ENCODE results near the gene TUBB2A. TPM values are rescaled to one million over a fixed set of nuclear protein-coding genes. Genes with fewer than 3 reads are reported as not detected.
"Not testable (repeated sequence)": the region's sequence is repeated elsewhere in the genome, so short reads cannot be mapped to it uniquely, and the experiment has no call there.

TUBB2A gene
- total RNA-seq, 1 donor from 2014 or later: 73.6 TPM

- no peak overlapping the region for H3K27ac Mint-ChIP-seq (ENCODE audit: unreplicated experiment)
- peaks cover 16% of the 10 kb centered on the region for H3K27me3 Mint-ChIP-seq (ENCODE audit: unreplicated experiment)
- no peak overlapping the region for H3K4me3 Mint-ChIP-seq (ENCODE audit: unreplicated experiment)
- no peaks in the 10 kb centered on the region for H3K9me3 Mint-ChIP-seq (ENCODE audit: unreplicated experiment)
- TF ChIP-seq CTCF (IDR thresholded peaks at IDR 0.05; ENCODE audit: unreplicated experiment): no peak
- peaks cover 4% of the 10 kb centered on the region for H3K36me3 Mint-ChIP-seq (ENCODE audit: low read depth, unreplicated experiment)
- no peak for DNase-seq (ENCODE audit: low spot score)
- no peaks in the 10 kb centered on the region for H3K4me1 Mint-ChIP-seq (ENCODE audit: unreplicated experiment)
These were observed 18.5 kb upstream of the TUBB2A start for GRCh38 chr6:3175715-3176402.

GRCh38 chr6:3173636-3174089 lies 16.3 kb upstream of the TUBB2A start:
- not testable (repeated sequence) for H3K9me3 Mint-ChIP-seq (ENCODE audit: unreplicated experiment); H3K4me3 Mint-ChIP-seq (ENCODE audit: unreplicated experiment); DNase-seq (ENCODE audit: low spot score); H3K27me3 Mint-ChIP-seq (ENCODE audit: unreplicated experiment); H3K36me3 Mint-ChIP-seq (ENCODE audit: low read depth, unreplicated experiment); H3K27ac Mint-ChIP-seq (ENCODE audit: unreplicated experiment); H3K4me1 Mint-ChIP-seq (ENCODE audit: unreplicated experiment)

- H3K27ac Mint-ChIP-seq (ENCODE audit: unreplicated experiment); H3K4me1 Mint-ChIP-seq (ENCODE audit: unreplicated experiment); H3K4me3 Mint-ChIP-seq (ENCODE audit: unreplicated experiment); H3K36me3 Mint-ChIP-seq (ENCODE audit: low read depth, unreplicated experiment); DNase-seq (ENCODE audit: low spot score); H3K27me3 Mint-ChIP-seq (ENCODE audit: unreplicated experiment); H3K9me3 Mint-ChIP-seq (ENCODE audit: unreplicated experiment): not testable (repeated sequence)
These were observed 15.4 kb upstream of the TUBB2A start for GRCh38 chr6:3172789-3173188.

GRCh38 chr6:3171313-3172175 lies 14.2 kb upstream of the TUBB2A start:
- not testable (repeated sequence) for H3K9me3 Mint-ChIP-seq (ENCODE audit: unreplicated experiment); DNase-seq (ENCODE audit: low spot score); H3K4me1 Mint-ChIP-seq (ENCODE audit: unreplicated experiment); H3K36me3 Mint-ChIP-seq (ENCODE audit: low read depth, unreplicated experiment); H3K27me3 Mint-ChIP-seq (ENCODE audit: unreplicated experiment); H3K27ac Mint-ChIP-seq (ENCODE audit: unreplicated experiment)
- peak overlapping the region; percentile 21 for H3K4me3 Mint-ChIP-seq (ENCODE audit: unreplicated experiment)

- not testable (repeated sequence) for DNase-seq (ENCODE audit: low spot score); H3K4me3 Mint-ChIP-seq (ENCODE audit: unreplicated experiment); H3K27ac Mint-ChIP-seq (ENCODE audit: unreplicated experiment); H3K36me3 Mint-ChIP-seq (ENCODE audit: low read depth, unreplicated experiment); H3K9me3 Mint-ChIP-seq (ENCODE audit: unreplicated experiment); H3K27me3 Mint-ChIP-seq (ENCODE audit: unreplicated experiment)
- peaks cover 10% of the 10 kb centered on the region for H3K4me1 Mint-ChIP-seq (ENCODE audit: unreplicated experiment)
These were observed 13.3 kb upstream of the TUBB2A start for GRCh38 chr6:3170676-3171075.

GRCh38 chr6:3168046-3168445 lies 10.7 kb upstream of the TUBB2A start:
- H3K36me3 Mint-ChIP-seq (ENCODE audit: low read depth, unreplicated experiment); H3K27ac Mint-ChIP-seq (ENCODE audit: unreplicated experiment); H3K9me3 Mint-ChIP-seq (ENCODE audit: unreplicated experiment); H3K4me3 Mint-ChIP-seq (ENCODE audit: unreplicated experiment); H3K27me3 Mint-ChIP-seq (ENCODE audit: unreplicated experiment); DNase-seq (ENCODE audit: low spot score): not testable (repeated sequence)
- H3K4me1 Mint-ChIP-seq (ENCODE audit: unreplicated experiment): peaks cover 16% of the 10 kb centered on the region

- not testable (repeated sequence) for DNase-seq (ENCODE audit: low spot score); H3K4me3 Mint-ChIP-seq (ENCODE audit: unreplicated experiment)
- peaks cover 21% of the 10 kb centered on the region for H3K4me1 Mint-ChIP-seq (ENCODE audit: unreplicated experiment)
These were observed 9.3 kb upstream of the TUBB2A start for GRCh38 chr6:3166535-3167225.

More at GRCh38 chr6:3166535-3167225, 9.3 kb upstream of the TUBB2A start:
- H3K36me3 Mint-ChIP-seq (ENCODE audit: low read depth, unreplicated experiment); H3K27me3 Mint-ChIP-seq (ENCODE audit: unreplicated experiment); H3K9me3 Mint-ChIP-seq (ENCODE audit: unreplicated experiment); H3K27ac Mint-ChIP-seq (ENCODE audit: unreplicated experiment): not testable (repeated sequence)

All from endothelial cell (in vitro differentiated cells).